HG03521 (cell line): ENCODE data around the gene CCNQ.

ENCODE experiments used
- ATAC-seq: cut with Tn5 transposase; IDR thresholded peaks from one replicate; pipeline ENCODE4 v1.9.1; 2021; ENCODE audit warnings: mild to moderate bottlenecking, moderate library complexity; ENCODE audit not compliant: unreplicated experiment

The CCNQ gene

GRCh38 chrX:153546386-153546785 lies 52.6 kb downstream of the CCNQ start:
- ATAC-seq: no peak

- ATAC-seq: no peak
Observed at GRCh38 chrX:153544727-153545126, 54.2 kb downstream of the CCNQ start.

GRCh38 chrX:153539979-153540358 lies 59.0 kb downstream of the CCNQ start:
- ATAC-seq: no peak

GRCh38 chrX:153539171-153539978 lies 59.6 kb downstream of the CCNQ start:
- no peak for ATAC-seq

GRCh38 chrX:153538424-153538823 lies 60.5 kb downstream of the CCNQ start:
- ATAC-seq: no peak
